Cerebellar cortex (tissue), 1 donor: Measurements from ENCODE around the gene IRF4.

Source experiments
- DNase-seq: peaks from one replicate; pipeline ENCODE4 v3.0.0-alpha.2; 2015; ENCODE audit warnings: low spot score

The IRF4 gene

DNA sequence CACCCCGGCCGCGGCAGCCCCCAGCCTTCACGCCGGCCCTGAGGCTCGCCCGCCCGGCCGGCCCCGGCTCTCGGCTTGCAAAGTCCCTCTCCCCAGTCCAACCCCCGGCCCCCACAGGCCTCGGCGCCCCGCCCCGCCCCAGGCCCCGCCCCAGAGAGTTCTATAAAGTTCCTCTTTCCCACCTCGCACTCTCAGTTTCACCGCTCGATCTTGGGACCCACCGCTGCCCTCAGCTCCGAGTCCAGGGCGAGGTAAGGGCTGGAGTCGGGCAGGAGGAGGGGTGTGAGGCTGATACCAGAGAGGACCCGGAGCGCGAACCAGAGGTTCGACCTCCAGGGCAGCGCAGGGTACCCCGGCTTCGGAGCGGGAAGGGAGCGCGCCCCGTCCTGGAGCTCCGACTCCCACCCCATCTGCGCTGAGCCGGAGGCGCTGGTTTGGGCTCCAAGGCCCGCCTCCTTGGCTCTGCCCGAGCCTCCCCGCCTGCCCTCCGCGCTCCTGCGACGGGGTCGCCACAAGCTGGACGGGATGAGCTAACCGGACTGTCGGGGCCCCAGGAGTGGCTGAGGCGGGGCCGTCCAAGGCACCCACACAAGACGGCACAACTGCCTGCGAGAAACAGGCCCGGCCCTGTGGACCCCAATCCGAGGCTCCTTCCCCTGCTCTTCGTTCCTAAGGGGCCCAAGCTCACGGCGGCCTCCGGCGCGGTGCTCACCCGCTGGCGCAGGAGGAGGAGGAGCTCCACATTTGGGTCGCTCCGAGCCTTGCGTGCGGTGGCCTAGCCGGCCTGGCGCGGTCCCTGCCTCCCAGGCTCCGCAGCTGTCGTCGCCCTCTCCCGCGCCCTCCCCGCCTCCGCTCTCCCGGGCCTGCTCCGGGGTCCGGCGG lies at the start of gene IRF4:
IRF4 (plus strand) TSS at position 194 of the 882 bp plus-strand sequence. CDS start 1,401 bp downstream, outside the sequence.
- DNase-seq = no peak

GRCh38 chr6:341914-342831 lies 49.4 kb upstream of the IRF4 start:
- no peak for DNase-seq

GRCh38 chr6:342832-343179 lies 48.7 kb upstream of the IRF4 start:
- DNase-seq = no peak

- DNase-seq = no peak
Observed at GRCh38 chr6:343226-343935, 48.2 kb upstream of the IRF4 start.

- DNase-seq = no peak
Observed at GRCh38 chr6:343960-344815, 47.4 kb upstream of the IRF4 start.

- DNase-seq = no peak
Observed at GRCh38 chr6:344816-345340, 46.7 kb upstream of the IRF4 start.

DNA sequence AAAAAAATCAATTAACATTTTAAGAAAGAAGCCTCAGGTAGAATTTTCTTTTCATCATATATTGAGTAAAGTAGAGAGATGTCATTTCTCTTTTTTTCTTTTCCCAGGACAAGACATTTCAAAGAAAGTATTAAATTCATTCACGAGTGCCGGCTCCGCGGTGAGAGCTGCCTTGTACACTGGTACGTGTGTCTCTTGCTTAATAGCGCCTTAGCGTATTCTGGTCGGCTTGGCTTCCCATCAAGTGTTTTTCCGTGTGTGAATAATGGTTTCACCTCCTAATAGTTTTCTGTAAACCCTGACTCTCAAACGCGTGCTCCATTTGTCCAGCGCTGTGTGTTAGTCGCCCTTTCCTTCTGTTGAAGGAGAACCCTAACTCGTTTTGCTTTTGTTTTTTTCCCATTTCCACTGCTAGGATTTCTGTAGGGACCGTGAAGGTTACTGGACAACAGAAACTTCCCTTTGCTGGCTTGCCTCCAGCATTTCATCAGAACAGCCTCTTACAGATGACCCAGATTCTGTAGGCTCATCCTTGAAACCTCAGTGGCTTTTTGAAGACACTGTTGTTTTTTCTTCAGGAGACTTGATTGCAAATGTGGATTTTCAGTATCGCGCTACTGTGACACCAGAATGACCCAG lies 45.7 kb upstream of the IRF4 start:
- peak; percentile 49 for DNase-seq

- no peak for DNase-seq
Observed at GRCh38 chr6:346386-347030, 45.0 kb upstream of the IRF4 start.

DNA sequence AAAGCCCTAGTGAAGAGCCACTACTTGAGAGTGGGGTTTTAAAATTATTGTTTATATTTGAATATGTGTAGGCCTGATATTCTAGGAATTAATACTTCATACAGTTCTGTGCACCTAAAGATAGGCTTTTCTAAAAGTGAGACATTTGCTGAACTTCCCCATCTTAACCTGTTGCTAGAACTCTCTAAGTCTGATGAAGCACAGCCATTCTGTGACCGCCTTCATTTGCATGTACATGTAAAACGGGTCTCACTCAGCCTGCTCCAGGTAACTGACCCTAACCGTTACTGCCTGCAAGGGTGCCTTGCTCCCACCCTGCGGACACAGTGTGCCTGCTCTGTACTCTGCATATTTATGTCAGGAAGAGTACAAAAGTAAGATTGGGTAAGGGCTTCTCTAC lies 44.3 kb upstream of the IRF4 start:
- no peak for DNase-seq

- DNase-seq = no peak
Observed at GRCh38 chr6:347951-348859, 43.3 kb upstream of the IRF4 start.

DNA sequence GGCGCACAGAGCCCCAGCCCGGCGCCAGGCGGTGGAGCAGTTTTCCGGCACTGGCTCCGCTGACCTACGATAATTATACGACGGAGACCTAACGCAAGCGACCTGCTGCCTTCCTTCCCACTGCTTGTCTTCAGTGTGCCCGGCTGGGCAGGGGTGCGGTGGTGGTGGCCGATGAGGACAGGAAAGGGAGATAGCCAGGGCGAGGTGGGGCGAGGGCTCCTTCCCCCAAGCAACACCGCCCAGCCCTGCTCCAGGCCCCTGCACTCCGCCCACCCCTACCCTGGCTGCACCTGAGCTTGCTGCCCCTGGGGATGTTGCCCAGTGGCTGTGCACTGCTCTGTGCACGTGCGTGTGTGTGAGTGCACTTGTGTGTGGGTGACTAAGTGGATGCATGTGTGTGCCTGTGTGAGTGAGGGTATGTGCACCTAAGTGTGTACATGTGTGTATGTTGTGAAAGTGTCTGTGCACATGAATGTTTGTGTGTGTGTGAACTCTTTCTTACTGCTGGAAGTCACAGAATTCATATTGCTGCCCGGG lies 42.6 kb upstream of the IRF4 start:
- no peak for DNase-seq

DNA sequence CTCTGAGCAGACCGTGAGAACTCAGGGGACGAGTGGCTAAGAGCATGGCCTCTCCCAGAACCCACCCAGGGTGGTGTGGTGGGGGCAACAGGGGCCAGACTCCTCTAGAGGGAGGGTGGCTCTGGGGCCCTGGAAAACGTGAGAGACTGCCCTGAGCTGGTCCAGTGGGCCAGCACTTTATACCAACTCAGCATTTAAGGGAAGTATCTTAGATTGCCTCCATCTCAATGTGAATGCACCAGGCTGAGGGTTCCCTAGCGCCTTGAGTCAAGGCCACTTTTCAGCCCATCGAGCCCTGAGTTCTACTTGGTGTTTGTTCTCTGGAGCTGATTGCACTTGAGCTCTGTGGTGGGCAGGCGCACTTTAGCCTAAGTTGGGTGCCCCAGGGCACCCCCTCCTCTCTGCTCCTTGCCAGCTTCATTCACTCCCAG lies 42.0 kb upstream of the IRF4 start:
- DNase-seq = no peak

DNA sequence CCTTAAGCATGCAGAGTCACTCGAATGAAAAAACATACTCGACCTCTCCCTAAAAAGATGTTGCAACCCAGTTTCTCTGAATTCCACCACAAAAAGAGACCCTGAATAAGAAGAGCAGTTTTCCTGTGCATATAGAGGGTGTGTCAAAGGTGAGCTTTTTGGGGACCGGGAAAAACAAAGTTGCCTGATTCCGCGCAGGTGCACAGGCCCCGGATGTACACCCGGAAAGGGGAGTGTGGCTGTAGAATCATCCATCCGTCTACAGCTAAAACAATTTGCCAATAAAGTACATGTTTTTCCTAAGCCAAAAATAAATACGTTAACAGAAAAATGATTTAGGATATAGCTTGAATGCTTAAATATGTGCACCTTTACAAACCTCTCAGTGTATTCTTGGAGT lies 41.2 kb upstream of the IRF4 start:
- DNase-seq = no peak

DNA sequence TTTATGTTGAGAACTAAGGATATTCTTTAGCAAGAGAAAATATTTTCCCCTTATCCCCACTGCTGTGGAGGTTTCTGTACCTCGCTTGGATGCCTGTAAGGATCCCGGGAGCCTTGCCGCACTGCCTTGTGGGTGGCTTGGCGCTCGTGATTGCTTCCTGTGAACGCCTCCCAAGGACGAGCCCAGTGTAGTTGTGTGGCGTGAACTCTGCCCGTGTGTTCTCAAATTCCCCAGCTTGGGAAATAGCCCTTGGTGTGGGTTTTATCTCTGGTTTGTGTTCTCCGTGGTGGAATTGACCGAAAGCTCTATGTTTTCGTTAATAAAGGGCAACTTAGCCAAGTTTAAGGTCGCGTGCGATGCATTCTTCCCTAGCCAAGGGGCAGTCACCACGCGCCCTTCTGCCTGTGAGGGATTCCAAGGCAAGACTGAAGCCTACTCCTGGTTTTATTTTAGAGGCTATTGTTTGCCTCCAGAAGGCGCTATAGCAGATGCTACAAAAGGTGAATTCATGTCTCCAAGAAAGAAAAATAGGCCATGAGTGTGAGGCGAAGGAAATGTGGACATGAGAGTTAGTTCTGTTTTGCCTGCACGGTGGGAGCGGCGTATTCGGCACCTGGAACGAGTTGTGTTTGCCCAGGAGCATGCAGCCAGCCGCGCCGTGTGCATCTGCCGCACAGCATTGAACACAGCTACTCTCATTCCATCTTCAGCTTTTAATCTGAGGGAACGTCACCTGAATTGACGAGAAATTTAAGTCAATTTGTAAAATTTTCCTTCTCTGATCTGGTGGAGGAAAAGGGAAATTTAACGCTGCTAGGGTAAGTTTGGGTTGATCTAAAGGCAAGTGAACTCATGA lies 40.3 kb upstream of the IRF4 start:
- no peak for DNase-seq

- no peak for DNase-seq
Observed at GRCh38 chr6:351867-352289, 39.7 kb upstream of the IRF4 start.

DNA sequence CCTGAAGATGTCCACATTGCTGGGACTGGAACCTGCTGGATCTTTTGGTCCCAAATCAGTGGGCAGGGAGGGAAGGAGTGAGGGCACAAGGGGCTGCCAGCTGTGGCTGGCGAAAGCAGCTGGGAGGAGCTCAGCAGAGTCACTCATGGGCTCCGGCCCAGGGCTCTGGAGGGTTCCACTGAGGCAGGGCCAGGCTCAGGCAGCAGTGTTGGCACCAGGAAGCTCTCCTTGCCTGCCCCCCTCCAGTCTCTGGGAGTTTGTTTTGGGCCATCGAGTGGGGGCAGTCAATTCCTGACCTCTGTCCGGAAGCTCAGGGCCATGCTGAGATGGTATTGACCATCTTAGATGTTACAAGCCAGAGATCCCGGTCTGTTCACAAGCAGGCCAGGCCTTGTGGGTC lies 39.1 kb upstream of the IRF4 start:
- no peak for DNase-seq

GRCh38 chr6:352896-353470 lies 38.6 kb upstream of the IRF4 start:
- DNase-seq = no peak
